GM10266 (cell line): ENCODE data around the gene TBKBP1.

Source experiments
- DNase-seq: peaks from one replicate; pipeline ENCODE4 v3.0.0; 2012; ENCODE audit errors: extremely low spot score
- TF ChIP-seq, protein P1 (sequence below): IDR thresholded peaks from 2 replicates; pipeline ENCODE4 v1.5.1; 2012; ENCODE audit warnings: mild to moderate bottlenecking, low read depth; ENCODE audit not compliant: control insufficient read depth, insufficient read depth; ENCODE audit errors: missing control alignments

Gene TBKBP1

DNA sequence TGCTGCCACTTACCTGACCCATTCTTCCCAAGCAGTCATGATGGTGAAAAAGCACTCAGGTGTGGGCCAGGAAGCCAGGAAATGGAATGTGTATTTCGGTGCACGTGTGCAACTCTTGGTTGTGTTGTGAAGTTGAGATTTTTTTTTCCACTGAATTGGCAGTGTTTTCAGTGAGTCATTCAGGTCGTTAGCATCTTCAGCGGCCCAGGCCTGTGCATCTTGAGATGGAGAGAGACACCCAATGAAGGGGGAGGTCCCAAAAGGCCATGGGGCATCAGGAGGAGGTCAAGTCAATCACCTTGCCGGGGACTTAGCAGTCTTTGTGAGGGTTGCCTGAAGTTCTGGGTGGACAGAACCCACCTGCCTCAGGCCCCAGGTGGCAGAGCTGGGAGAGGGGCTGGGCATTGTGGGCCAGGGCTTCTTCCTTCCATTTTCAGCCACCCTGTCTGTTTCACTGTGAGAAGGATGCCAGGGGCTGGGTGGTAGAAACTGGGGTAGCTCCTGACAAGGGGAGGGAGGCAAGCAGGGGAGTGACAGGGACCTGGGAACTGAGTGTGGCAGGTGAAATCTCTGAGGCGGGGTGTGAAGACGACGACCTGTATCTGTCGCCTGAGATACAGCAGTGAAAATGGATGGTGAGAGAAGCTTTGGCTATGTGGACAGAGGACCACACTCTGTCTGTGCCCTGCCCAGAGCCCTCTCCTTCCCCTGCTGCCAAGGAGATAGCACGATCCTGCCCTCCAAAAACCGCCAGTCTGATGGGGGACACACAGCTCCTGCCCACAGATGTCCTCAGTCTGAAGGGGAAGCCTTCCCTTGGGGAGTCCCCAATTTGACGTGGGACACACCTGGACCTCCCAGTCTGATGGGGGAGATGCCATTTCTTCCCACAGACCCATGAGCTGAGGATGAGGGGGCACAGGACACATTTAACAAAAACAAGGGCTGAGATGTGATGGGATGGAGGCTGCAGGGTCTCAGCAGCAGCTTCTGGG lies 11.9 kb downstream of the TBKBP1 start:
- TF ChIP-seq, protein P1, sequence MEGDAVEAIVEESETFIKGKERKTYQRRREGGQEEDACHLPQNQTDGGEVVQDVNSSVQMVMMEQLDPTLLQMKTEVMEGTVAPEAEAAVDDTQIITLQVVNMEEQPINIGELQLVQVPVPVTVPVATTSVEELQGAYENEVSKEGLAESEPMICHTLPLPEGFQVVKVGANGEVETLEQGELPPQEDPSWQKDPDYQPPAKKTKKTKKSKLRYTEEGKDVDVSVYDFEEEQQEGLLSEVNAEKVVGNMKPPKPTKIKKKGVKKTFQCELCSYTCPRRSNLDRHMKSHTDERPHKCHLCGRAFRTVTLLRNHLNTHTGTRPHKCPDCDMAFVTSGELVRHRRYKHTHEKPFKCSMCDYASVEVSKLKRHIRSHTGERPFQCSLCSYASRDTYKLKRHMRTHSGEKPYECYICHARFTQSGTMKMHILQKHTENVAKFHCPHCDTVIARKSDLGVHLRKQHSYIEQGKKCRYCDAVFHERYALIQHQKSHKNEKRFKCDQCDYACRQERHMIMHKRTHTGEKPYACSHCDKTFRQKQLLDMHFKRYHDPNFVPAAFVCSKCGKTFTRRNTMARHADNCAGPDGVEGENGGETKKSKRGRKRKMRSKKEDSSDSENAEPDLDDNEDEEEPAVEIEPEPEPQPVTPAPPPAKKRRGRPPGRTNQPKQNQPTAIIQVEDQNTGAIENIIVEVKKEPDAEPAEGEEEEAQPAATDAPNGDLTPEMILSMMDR, result no peak
- no peak for DNase-seq

DNA sequence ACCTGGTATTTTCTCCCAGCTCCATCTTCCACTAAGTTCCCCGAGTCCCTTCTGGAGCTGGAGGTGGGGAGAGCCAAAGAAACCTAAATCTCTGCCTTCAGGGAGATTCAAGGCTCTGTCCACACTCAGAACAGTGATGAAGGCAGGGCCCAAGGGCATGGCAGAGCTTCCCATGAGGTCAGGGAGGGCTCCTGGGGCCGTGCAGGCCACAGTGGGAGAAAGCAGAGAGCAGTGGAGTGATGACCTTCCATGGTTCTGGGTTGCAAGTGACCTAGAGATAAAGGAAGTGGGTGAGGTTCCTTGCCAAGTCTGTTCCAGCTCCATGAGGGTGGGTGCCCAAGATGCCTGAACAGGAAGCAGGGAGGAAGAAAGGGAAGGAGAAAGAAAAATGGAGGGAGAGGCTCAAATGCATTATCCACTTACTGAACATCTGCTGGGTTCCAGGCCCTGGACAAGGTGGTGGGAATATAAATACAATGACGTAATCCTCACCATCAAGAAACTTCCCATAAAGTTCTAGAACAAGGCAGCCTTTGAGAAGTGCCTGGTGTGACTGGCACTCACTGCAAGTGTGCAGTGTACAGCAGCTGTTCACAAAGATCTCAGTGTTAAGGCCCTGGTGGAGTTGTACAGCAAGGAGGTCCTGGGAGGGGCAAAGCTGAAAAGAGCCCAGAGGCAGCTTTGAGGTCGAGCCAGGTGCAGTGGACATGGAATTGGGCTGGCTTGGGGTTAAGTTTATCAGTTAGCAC lies 13.3 kb downstream of the TBKBP1 start:
- TF ChIP-seq, protein P1, result no peak
- no peak for DNase-seq

DNA sequence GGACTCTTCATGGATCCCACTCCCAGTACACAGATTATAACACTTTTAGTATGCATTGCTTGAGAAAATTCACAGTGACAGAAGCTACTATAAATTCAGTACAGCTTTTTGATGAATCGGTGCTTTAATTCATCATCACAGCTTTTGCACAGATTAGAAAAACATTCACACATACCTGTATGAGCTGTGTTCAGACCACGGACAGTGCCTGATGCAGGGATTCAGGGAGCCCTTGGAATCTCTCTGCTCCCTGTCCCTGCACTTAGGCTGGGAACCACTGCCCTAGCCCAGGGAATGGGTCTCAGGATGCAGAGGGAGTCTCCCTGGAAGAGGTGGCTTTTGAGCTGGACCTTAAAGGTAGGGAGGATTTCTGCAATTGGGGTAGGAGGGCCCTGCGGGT lies 13.9 kb downstream of the TBKBP1 start:
- DNase-seq, result no peak
- TF ChIP-seq, protein P1, result no peak

DNA sequence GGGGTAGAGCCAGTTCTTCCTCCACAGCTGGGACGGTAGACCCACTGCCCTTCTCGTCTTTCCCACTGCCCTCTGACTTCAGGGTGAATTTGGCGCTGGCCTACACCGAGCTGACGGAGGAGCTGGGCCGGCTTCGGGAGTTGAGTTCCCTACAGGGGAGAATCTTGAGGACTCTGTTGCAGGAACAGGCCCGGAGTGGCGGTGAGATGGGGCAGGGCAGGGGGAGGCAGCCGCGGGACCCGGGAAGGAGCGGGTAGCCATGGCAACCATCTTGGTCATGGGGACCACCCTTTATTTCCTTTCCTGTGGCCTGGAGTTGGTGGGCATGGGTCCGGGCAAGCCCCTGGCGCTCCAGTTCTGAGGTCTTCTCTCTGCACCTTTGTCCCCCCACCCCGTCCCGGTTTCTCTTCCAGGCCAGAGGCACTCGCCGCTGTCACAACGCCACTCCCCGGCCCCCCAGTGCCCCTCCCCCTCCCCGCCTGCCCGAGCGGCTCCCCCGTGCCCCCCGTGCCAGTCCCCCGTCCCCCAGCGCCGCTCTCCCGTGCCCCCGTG lies 14.4 kb downstream of the TBKBP1 start:
- no peak for DNase-seq
- TF ChIP-seq, protein P1, result no peak

DNA sequence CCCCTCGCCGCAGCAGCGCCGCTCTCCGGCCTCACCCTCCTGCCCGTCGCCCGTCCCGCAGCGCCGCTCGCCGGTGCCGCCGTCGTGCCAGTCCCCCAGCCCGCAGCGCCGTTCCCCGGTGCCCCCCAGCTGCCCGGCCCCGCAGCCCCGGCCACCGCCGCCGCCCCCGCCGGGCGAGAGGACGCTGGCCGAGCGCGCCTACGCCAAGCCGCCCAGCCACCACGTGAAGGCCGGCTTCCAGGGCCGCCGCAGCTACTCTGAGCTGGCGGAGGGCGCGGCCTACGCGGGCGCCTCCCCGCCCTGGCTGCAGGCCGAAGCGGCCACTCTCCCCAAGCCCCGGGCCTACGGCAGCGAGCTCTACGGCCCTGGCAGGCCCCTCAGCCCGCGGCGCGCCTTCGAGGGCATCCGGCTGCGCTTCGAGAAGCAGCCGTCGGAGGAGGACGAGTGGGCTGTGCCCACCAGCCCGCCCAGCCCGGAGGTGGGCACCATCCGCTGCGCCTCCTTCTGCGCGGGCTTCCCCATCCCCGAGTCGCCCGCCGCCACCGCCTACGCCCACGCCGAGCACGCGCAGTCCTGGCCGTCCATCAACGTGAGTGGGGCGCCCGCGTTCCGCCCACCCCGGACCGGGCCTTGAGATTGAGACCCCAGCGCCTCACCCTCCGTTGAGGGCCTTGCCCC lies 15.0 kb downstream of the TBKBP1 start:
- TF ChIP-seq, protein P1, result no peak
- DNase-seq, result no peak

DNA sequence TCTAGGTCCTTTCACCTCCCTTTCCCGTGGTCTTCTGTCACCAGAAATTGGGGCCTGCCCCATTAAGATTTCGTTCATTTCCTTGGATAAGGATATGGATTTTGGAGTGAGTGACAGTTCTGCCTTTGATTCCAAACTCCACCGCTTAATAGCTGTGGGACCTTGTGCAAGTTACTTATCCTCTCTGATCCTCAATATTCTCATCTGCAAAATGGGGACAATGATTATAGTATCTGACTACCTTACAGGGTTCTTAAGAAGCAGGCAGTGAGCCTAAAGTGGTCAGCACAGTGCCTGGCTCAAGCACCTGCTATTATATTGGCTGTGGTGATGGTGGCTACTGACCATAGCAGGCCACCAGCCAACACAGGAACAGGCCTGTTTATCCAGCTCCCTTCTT lies 15.6 kb downstream of the TBKBP1 start:
- TF ChIP-seq, protein P1, result no peak

More for the DNA sequence above, 15.6 kb downstream of the TBKBP1 start:
- DNase-seq, result no peak
